SW 1271 (cell line): ENCODE data around the gene RAD23B.

Experiments
- DNase-seq, 2 experiments: peaks; one replicate each; lab custom pipeline; 2025; lab: John Stamatoyannopoulos, UW

Gene RAD23B

GRCh38 chr9:107268560-107268959, 14.5 kb upstream of the RAD23B start:
- no peak for DNase-seq

- DNase-seq = no peak
These were observed 13.8 kb upstream of the RAD23B start for GRCh38 chr9:107269254-107269653.

- no peak for DNase-seq
These were observed 13.4 kb upstream of the RAD23B start for GRCh38 chr9:107269681-107270080.

GRCh38 chr9:107270082-107270481, 13.0 kb upstream of the RAD23B start:
- DNase-seq = no peak

- no peak for DNase-seq
These were observed 12.5 kb upstream of the RAD23B start for GRCh38 chr9:107270580-107270979.

- DNase-seq = no peak
These were observed 9.4 kb upstream of the RAD23B start for GRCh38 chr9:107273634-107274033.

- peak in 1 of 2 experiments; percentile 51 for DNase-seq
These were observed 9.0 kb upstream of the RAD23B start for GRCh38 chr9:107274096-107274495.

- peak; percentile 89 to 96 for DNase-seq
These were observed 8.1 kb upstream of the RAD23B start for GRCh38 chr9:107274953-107275422.

GRCh38 chr9:107275530-107275929, 7.5 kb upstream of the RAD23B start:
- DNase-seq = no peak

GRCh38 chr9:107276966-107277710, 5.9 kb upstream of the RAD23B start:
- DNase-seq = peak in 1 of 2 experiments; percentile 23

- no peak for DNase-seq
These were observed 5.3 kb upstream of the RAD23B start for GRCh38 chr9:107277801-107278200.

- DNase-seq = no peak
These were observed 4.0 kb upstream of the RAD23B start for GRCh38 chr9:107279086-107279485.

GRCh38 chr9:107280543-107280942, 2.5 kb upstream of the RAD23B start:
- DNase-seq = no peak

GRCh38 chr9:107281184-107281583, 1.9 kb upstream of the RAD23B start:
- no peak for DNase-seq

- DNase-seq = no peak
These were observed 984 bp upstream of the RAD23B start for GRCh38 chr9:107281922-107282667.

GRCh38 chr9:107283623-107284616, 841 bp downstream of the RAD23B start:
- peak; percentile 46 to 78 for DNase-seq

GRCh38 chr9:107284636-107285035, 1.6 kb downstream of the RAD23B start:
- no peak for DNase-seq

GRCh38 chr9:107285286-107285685, 2.2 kb downstream of the RAD23B start:
- no peak for DNase-seq

- DNase-seq = no peak
These were observed 3.0 kb downstream of the RAD23B start for GRCh38 chr9:107286057-107286456.

- DNase-seq = no peak
These were observed 5.6 kb downstream of the RAD23B start for GRCh38 chr9:107288701-107289100.

- no peak for DNase-seq
These were observed 7.5 kb downstream of the RAD23B start for GRCh38 chr9:107290619-107291018.
